GM21825 (cell line): ENCODE measurements around the gene TBC1D3C.
"Not testable (repeated sequence)": the region's sequence is repeated elsewhere in the genome, so short reads cannot be mapped to it uniquely, and the experiment has no call there.

ENCODE experiments used
- ATAC-seq: cut with Tn5 transposase; IDR thresholded peaks from one replicate; pipeline ENCODE4 v1.9.1; 2021; ENCODE audit warnings: mild to moderate bottlenecking, moderate library complexity; ENCODE audit not compliant: unreplicated experiment

Gene TBC1D3C

GRCh38 chr17:38068534-38068933, at the start of gene TBC1D3C:
TSS of gene TBC1D3C (minus strand) at chr17:38068634. CDS start at chr17:38067066, 1,568 bp downstream.
- not testable (repeated sequence) for ATAC-seq

DNA sequence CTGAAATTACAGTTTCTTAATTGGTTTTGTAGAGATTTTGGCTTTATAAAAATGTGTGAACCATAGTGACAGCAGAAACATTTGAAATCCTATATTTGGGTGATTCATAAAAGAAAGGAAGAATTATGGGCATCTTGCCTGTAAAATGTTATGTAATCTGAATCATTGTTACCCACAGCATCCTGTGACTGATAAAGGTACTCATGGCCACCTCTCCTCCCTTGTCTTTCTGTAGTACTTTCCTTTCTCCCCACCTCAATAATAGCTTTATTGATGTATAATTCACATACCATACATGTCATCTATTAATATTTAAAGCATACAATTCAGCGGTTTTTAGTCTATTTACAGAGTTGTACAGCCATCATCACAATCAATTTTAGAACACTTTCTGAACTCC, 30.8 kb upstream of the TBC1D3C start:
- not testable (repeated sequence) for ATAC-seq

DNA sequence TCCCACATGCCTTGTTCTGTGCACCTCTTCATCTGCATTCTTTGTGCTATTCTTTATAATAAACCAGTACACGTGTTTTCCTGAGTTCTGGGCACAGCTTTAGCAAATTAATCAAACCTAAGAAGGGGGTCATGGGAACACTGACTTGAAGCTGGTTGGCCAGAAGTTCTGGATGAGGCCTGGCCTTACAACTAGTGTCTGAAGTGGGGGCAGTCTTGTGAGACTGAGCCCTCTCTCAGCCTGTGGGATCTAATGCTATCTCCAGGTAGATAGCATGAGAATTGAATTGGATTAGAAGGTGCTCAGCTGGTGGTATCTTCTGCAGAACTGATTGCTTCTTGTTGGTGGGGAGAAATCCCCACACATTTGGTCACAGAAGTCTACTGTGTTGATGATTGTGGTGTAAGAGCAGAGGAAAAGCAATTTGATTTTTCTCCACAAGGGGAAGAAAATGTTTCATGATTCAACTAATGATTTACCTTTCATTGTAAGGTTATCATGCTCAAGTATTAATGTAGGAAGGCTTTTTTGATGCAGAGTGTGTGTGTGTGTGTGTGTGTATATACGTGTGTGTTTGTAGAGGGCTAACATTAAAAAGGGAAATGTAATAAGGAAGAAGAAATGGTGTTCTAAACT, 25.7 kb upstream of the TBC1D3C start:
- ATAC-seq: not testable (repeated sequence)

DNA sequence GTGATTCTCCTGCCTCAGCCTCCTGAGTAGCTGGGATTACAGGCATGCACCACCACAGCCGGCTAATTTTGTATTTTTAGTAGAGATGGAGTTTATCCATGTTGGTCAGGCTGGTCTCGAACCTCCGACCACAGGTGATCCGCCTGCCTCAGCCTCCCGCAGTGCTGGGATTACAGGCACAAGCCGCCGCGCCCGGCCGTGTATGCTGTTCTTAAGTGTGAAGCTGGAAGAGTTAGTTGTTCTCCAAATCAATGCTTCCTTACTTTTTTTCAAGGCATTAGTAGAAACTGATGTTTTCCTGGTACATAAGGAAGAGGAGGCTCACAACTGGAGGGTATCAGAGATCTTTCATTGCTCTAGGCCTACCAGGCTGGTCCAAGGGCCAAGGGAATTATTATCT, 19.7 kb upstream of the TBC1D3C start:
- ATAC-seq: not testable (repeated sequence)

GRCh38 chr17:38087344-38087743, 18.9 kb upstream of the TBC1D3C start:
- ATAC-seq: not testable (repeated sequence)
